ENCODE measurements around the gene MSH2. TPM values are rescaled to one million over a fixed set of nuclear protein-coding genes. Genes with fewer than 3 reads are reported as not detected.

Gene MSH2
- total RNA-seq, 1 donor: 33.4 TPM

GRCh38 chr2:47504174-47504810 lies 101.3 kb downstream of the MSH2 start:
- no peak for DNase-seq (ENCODE audit: low read depth)
- H3K4me3 ChIP-seq (ENCODE audit: low read depth, low read length): no peak overlapping the region
- no peak for TF ChIP-seq CTCF (IDR thresholded peaks at IDR 0.05; ENCODE audit: insufficient read depth, low read length)

- TF ChIP-seq CTCF (IDR thresholded peaks at IDR 0.05; ENCODE audit: insufficient read depth, low read length): no peak
- no peak overlapping the region for H3K4me3 ChIP-seq (ENCODE audit: low read depth, low read length)
- DNase-seq (ENCODE audit: low read depth): no peak
These were observed 103.1 kb downstream of the MSH2 start for GRCh38 chr2:47506024-47506423.

GRCh38 chr2:47506436-47506835 lies 103.5 kb downstream of the MSH2 start:
- DNase-seq (ENCODE audit: low read depth): no peak
- H3K4me3 ChIP-seq (ENCODE audit: low read depth, low read length): no peak overlapping the region
- no peak for TF ChIP-seq CTCF (IDR thresholded peaks at IDR 0.05; ENCODE audit: insufficient read depth, low read length)

- no peak for TF ChIP-seq CTCF (IDR thresholded peaks at IDR 0.05; ENCODE audit: insufficient read depth, low read length)
- H3K4me3 ChIP-seq (ENCODE audit: low read depth, low read length): no peak overlapping the region
- no peak for DNase-seq (ENCODE audit: low read depth)
These were observed 105.1 kb downstream of the MSH2 start for GRCh38 chr2:47508080-47508479.

GRCh38 chr2:47508641-47509040 lies 105.7 kb downstream of the MSH2 start:
- TF ChIP-seq CTCF (IDR thresholded peaks at IDR 0.05; ENCODE audit: insufficient read depth, low read length): no peak

GRCh38 chr2:47509250-47509649 lies 106.3 kb downstream of the MSH2 start:
- H3K4me3 ChIP-seq (ENCODE audit: low read depth, low read length): no peak overlapping the region
- no peak for TF ChIP-seq CTCF (IDR thresholded peaks at IDR 0.05; ENCODE audit: insufficient read depth, low read length)
- DNase-seq (ENCODE audit: low read depth): no peak

More at GRCh38 chr2:47508641-47509040, 105.7 kb downstream of the MSH2 start:
- H3K4me3 ChIP-seq (ENCODE audit: low read depth, low read length): no peak overlapping the region
- DNase-seq (ENCODE audit: low read depth): no peak
